GM12878 (cell line): ENCODE data around the gene CD163L1. TPM values are rescaled to one million over a fixed set of nuclear protein-coding genes. Genes with fewer than 3 reads are reported as not detected.

Experiments
- ATAC-seq: fragments of 200-7000 bp; cut with Tn5 transposase; 3 replicates; pipeline ENCODE4 v1.9.1; 2020; ENCODE audit warnings: mild to moderate bottlenecking, moderate library complexity
- BruUV-seq: library from RNA; stranded (reverse); fragments of 400-500 nt; replicated peaks from 2 replicates; lab custom pipeline; 2021; lab: Mats Ljungman, UMichigan
- CTCF ChIA-PET: fragments of 300-600 bp; sonication (Branson Sonifier 250); formaldehyde crosslinking; extraction: SDS; loops from one replicate; lab custom pipeline; 2021; ENCODE audit warnings: inconsistent platforms; lab: Yijun Ruan, JAX
- POLR2A ChIA-PET: fragments of 350-600 bp; formaldehyde crosslinking; extraction: SDS; loops from one replicate; lab custom pipeline; 2021; ENCODE audit warnings: inconsistent platforms; lab: Charles Lee
- RAD21 ChIA-PET: fragments of 300-600 bp; sonication (Branson Sonifier 250); formaldehyde crosslinking; loops from one replicate; lab custom pipeline; 2023; ENCODE audit warnings: antibody characterized with exemption; ENCODE audit not compliant: unreplicated experiment; lab: Charles Lee
- SMC1A ChIA-PET: fragments of 300-600 bp; sonication (Branson Sonifier 250); formaldehyde crosslinking; loops from one replicate; lab custom pipeline; 2023; ENCODE audit not compliant: unreplicated experiment, uncharacterized antibody; lab: Charles Lee
- DNase-seq: peaks from one replicate; pipeline ENCODE4 v3.0.0-alpha.2; 2011; ENCODE audit warnings: low read depth, low spot score
- FAIRE-seq: peaks from 3 replicates; lab custom pipeline; 2011; peaks lifted over from hg19 to GRCh38; lab: Jason Lieb, UNC
- H2AFZ ChIP-seq: 2 replicates; pipeline ENCODE4 v1.6.0; 2011; ENCODE audit warnings: low read depth, low read length, control low read depth; ENCODE audit not compliant: control insufficient read depth
- H3K27ac ChIP-seq: 2 replicates; pipeline ENCODE4 v1.5.1; 2011; ENCODE audit warnings: control low read depth; ENCODE audit not compliant: control insufficient read depth, insufficient read depth
- H3K27me3 ChIP-seq, 2 experiments: replicated peaks in 1 of 2; 2 replicates each; pipeline versions ENCODE4 v1.6.0 to v1.6.1; 2011; ENCODE audit warnings: low read length in 1 of 2; ENCODE audit not compliant: control insufficient read depth in 2 of 2, insufficient read depth in 2 of 2
- H3K36me3 ChIP-seq, 2 experiments: 2 replicates each; pipeline ENCODE4 v1.5.1; 2011; ENCODE audit warnings: low read length in 1 of 2; ENCODE audit not compliant: control insufficient read depth in 2 of 2, insufficient read depth in 2 of 2
- H3K4me1 ChIP-seq: 2 replicates; pipeline ENCODE4 v1.6.1; 2011; ENCODE audit warnings: mild to moderate bottlenecking, low read length, moderate library complexity, mixed read lengths; ENCODE audit not compliant: control insufficient read depth, insufficient read depth
- H3K4me2 ChIP-seq: 2 replicates; pipeline ENCODE4 v1.6.0; 2011; ENCODE audit warnings: control low read depth; ENCODE audit not compliant: control insufficient read depth, insufficient read depth
- H3K4me3 ChIP-seq: fragments of 200-600 bp; sonication (generic); 2 replicates; pipeline ENCODE4 v1.5.1; 2016
- H3K79me2 ChIP-seq: 2 replicates; pipeline ENCODE4 v1.6.0; 2011; ENCODE audit warnings: low read length; ENCODE audit not compliant: control insufficient read depth, insufficient read depth
- H3K9ac ChIP-seq: 2 replicates; pipeline ENCODE4 v1.8.0; 2011; ENCODE audit warnings: low read length, control low read depth, mixed read lengths; ENCODE audit not compliant: control insufficient read depth, insufficient read depth
- H3K9me3 ChIP-seq: replicated peaks from 3 replicates; pipeline ENCODE4 v1.5.1; 2011; ENCODE audit warnings: mild to moderate bottlenecking, low read length; ENCODE audit not compliant: control insufficient read depth, insufficient read depth
- H4K20me1 ChIP-seq: 2 replicates; pipeline ENCODE4 v1.6.0; 2011; ENCODE audit not compliant: control insufficient read depth, insufficient read depth
- BMI1 ChIP-seq: fragments of 450-650 bp; IDR thresholded peaks from 2 replicates; pipeline ENCODE4 v1.6.1; 2016; ENCODE audit warnings: mild to moderate bottlenecking, moderate library complexity, borderline replicate concordance
- CREB1 ChIP-seq: IDR thresholded peaks from 2 replicates; pipeline ENCODE4 v1.6.1; 2012; ENCODE audit warnings: low read depth, mild to moderate bottlenecking, inconsistent platforms
- ELK1 ChIP-seq: IDR thresholded peaks from 2 replicates; pipeline ENCODE4 v1.6.1; 2012; ENCODE audit warnings: low read depth, low read length, improper control_type of control experiment
- FOXM1 ChIP-seq: IDR thresholded peaks from 2 replicates; pipeline ENCODE4 v1.6.1; 2012; ENCODE audit warnings: low read depth, mild to moderate bottlenecking, inconsistent platforms, low read length, moderate library complexity
- NFIC ChIP-seq: IDR thresholded peaks from 2 replicates; pipeline ENCODE4 v1.6.1; 2012; ENCODE audit warnings: low read depth, mild to moderate bottlenecking, inconsistent platforms, low read length, moderate library complexity
- NFXL1 ChIP-seq: fragments of 450-650 bp; IDR thresholded peaks from 2 replicates; pipeline ENCODE4 v1.6.1; 2017; ENCODE audit warnings: antibody characterized with exemption, mild to moderate bottlenecking, borderline replicate concordance
- NRF1 ChIP-seq: conservative IDR thresholded peaks from 2 replicates; pipeline ENCODE4 v1.6.1; 2011; ENCODE audit warnings: mild to moderate bottlenecking, low read depth, low read length, improper control_type of control experiment
- SUPT20H ChIP-seq: IDR thresholded peaks from 2 replicates; pipeline ENCODE4 v1.6.1; 2011; ENCODE audit warnings: low read depth, mild to moderate bottlenecking, low read length, moderate library complexity, borderline replicate concordance; ENCODE audit not compliant: control insufficient read depth
- TCF3 ChIP-seq: IDR thresholded peaks from 2 replicates; pipeline ENCODE4 v1.6.1; 2012; ENCODE audit warnings: low read depth, mild to moderate bottlenecking, low read length, borderline replicate concordance; ENCODE audit not compliant: insufficient read depth
- ZNF207 ChIP-seq: fragments of 450-650 bp; IDR thresholded peaks from 2 replicates; pipeline ENCODE4 v1.6.1; 2014; ENCODE audit warnings: antibody characterized with exemption, mild to moderate bottlenecking, borderline replicate concordance
- ZNF24 ChIP-seq: fragments of 450-650 bp; IDR thresholded peaks from 2 replicates; pipeline ENCODE4 v1.6.1; 2017; ENCODE audit warnings: antibody characterized with exemption, mild to moderate bottlenecking
- in situ Hi-C: fragments of 300-500 bp; cut with MboI; formaldehyde crosslinking; loops from 9 replicates; pipeline ENCODE4 v1.14.3; 2018; ENCODE audit warnings: mixed read lengths
- intact Hi-C: fragments of 100-400 bp; cut with micrococcal nuclease; formaldehyde crosslinking; loops from one replicate; pipeline ENCODE4 v1.14.2; 2022; ENCODE audit not compliant: unreplicated experiment
- polyA plus RNA-seq, 11 experiments: library from polyadenylated mRNA; depleted of rRNA in 4 of 11; unstranded in 6 of 11; stranded (reverse) in 5 of 11; fragments of >200 nt; fragmentation: Nextera tagmentation in 4 of 11; fragmentation: Illumina TruSeq in 1 of 11; extraction: Ambion mirVana in 4 of 11; extraction: Trizol in 1 of 11; gene quantifications; 1 replicate in 1 of 11; 2 replicates in 10 of 11; pipeline versions ENCODE4 v1.2.1 to v1.2.3, GENCODE V29; 2011 to 2016; ENCODE audit warnings: inconsistent platforms in 2 of 11, missing spikeins in 2 of 11, low read depth in 1 of 11
- total RNA-seq, 4 experiments: library from RNA; depleted of rRNA in 3 of 4; stranded (reverse); fragments of >200 nt in 3 of 4; fragmentation: Illumina TruSeq in 1 of 4; extraction: Trizol in 1 of 4; gene quantifications; 2 replicates each; pipeline versions ENCODE4 v1.2.1 to v1.2.3, GENCODE V29; 2013 to 2021

CD163L1 gene
- total and polyA plus RNA-seq, 10 of the 15 experiments (the other 5 are each of a cell fraction or from before 2014, with no cell fraction given), result 0.49 to 2.9 (median 1.6) TPM; not detected in 1

- H3K9me3 ChIP-seq, result no peaks in the 10 kb centered on the region
- DNase-seq, result no peak
- ChIA-PET CTCF (interaction anchor here (1.5 kb wide), 1 partner anchor 26 kb away, joined by 3 read pairs; no protein-coding TSS in a partner anchor), RAD21 (no interaction called here), POLR2A (no interaction called here)
- FAIRE-seq, result no peak
- BruUV-seq, result no TSS peak
- no peak overlapping the region for H3K9ac ChIP-seq
- H3K4me1 ChIP-seq, result no peaks in the 10 kb centered on the region
- in situ Hi-C loops (no loop called here), intact Hi-C loops (no loop called here)
- H2AFZ ChIP-seq, result no peak overlapping the region
- H3K27me3 ChIP-seq, result no peaks in the 10 kb centered on the region
- no peak overlapping the region for H3K4me3 ChIP-seq
- no peak overlapping the region for H3K27ac ChIP-seq
- no peaks in the 10 kb centered on the region for H3K36me3 ChIP-seq
- no peak overlapping the region for H3K4me2 ChIP-seq
- H3K79me2 ChIP-seq, result no peaks in the 10 kb centered on the region
- TF ChIP-seq TCF3 (no peak), BMI1 (no peak), ELK1 (no peak), FOXM1 (no peak), ZNF207 (no peak), ZNF24 (no peak), CREB1 (no peak), NFIC (no peak), SUPT20H (no peak), NFXL1 (no peak), NRF1 (no peak)
- TF ChIP-seq, all 136 proteins: peak for 0
- SMC1A ChIA-PET, result interaction anchor here (0.5 kb wide), 1 partner anchor 328 kb away, joined by 6 read pairs; no protein-coding TSS in a partner anchor
- H4K20me1 ChIP-seq, result no peaks in the 10 kb centered on the region
- ATAC-seq, result no peak
Measured at GRCh38 chr12:7434670-7435069, 9.3 kb downstream of the CD163L1 start.
